ENCODE measurements around the gene MRPS31.

- TF ChIP-seq EZH2 (optimal IDR thresholded peaks at IDR 0.05; ENCODE audit: low read depth, low read length) (no peak), CTCF (IDR thresholded peaks at IDR 0.05; ENCODE audit: low read length) (no peak), EZH2phosphoT487 (IDR thresholded peaks at IDR 0.05; ENCODE audit: low read length) (no peak)
Observed at GRCh38 chr13:40786568-40786996, 15.6 kb upstream of the MRPS31 start.
